ENCODE results near the gene LRRC57. TPM values are rescaled to one million over a fixed set of nuclear protein-coding genes. Genes with fewer than 3 reads are reported as not detected.

Gene LRRC57
- polyA plus RNA-seq, 1 donor, result 17.3 TPM

GRCh38 chr15:42490671-42491538, 57.7 kb downstream of the LRRC57 start, which contains the start of gene ZNF106:
ZNF106 (minus strand) TSS chr15:42491141; CDS start chr15:42472289, 18,852 bp downstream.
- DNase-seq, result peak; percentile 93

GRCh38 chr15:42490291-42490670, 58.3 kb downstream of the LRRC57 start:
- DNase-seq, result no peak

Other genes with a start within 250 kb of the LRRC57 start
- 544 TPM for gene CAPN3, start 189.3 kb downstream of the LRRC57 start, polyA plus RNA-seq (ENCODE audit: insufficient read length)
- gene ZNF106, start 57.7 kb downstream of the LRRC57 start, polyA plus RNA-seq (ENCODE audit: insufficient read length), result 308 TPM
- gene SNAP23, start 53.2 kb downstream of the LRRC57 start, polyA plus RNA-seq (ENCODE audit: insufficient read length), result 55.9 TPM
- 14.4 TPM for gene HAUS2, start within 50 bp of the LRRC57 start, polyA plus RNA-seq (ENCODE audit: insufficient read length)
- 18.0 TPM for gene STARD9, start 26.8 kb upstream of the LRRC57 start, polyA plus RNA-seq (ENCODE audit: insufficient read length)
- gene CDAN1, start 188.3 kb upstream of the LRRC57 start, polyA plus RNA-seq (ENCODE audit: insufficient read length), result 20.0 TPM

All from hindlimb muscle (tissue), 1 donor.